BLaER1 treated with 17β-estradiol and CSF1 and Interleukin-3, amounts not matched to agents 10 nM and 100 nM (cell line): Measurements from ENCODE around the gene ETV6.
A peak's percentile ranks its signal among the peaks of the same experiment; 100 is the strongest.

ENCODE experiments used
- H3K27ac ChIP-seq, 11 experiments: shearing (Covaris generic); formaldehyde crosslinking; 2 replicates each; pipeline ENCODE4 v1.8.1; 2022
- H3K27me3 ChIP-seq, 11 experiments: shearing (Covaris generic); formaldehyde crosslinking; 2 replicates each; pipeline ENCODE4 v1.8.1; 2022
- H3K36me3 ChIP-seq, 11 experiments: shearing (Covaris generic); formaldehyde crosslinking; 2 replicates each; pipeline ENCODE4 v1.8.1; 2022
- H3K4me1 ChIP-seq, 10 experiments: shearing (Covaris generic); formaldehyde crosslinking; 2 replicates each; pipeline ENCODE4 v1.8.1; 2022
- H3K4me2 ChIP-seq, 11 experiments: shearing (Covaris generic); formaldehyde crosslinking; 2 replicates each; pipeline ENCODE4 v1.8.1; 2022
- H3K4me3 ChIP-seq, 10 experiments: shearing (Covaris generic); formaldehyde crosslinking; 2 replicates each; pipeline ENCODE4 v1.8.1; 2022
- H3K9ac ChIP-seq, 11 experiments: shearing (Covaris generic); formaldehyde crosslinking; 2 replicates each; pipeline ENCODE4 v1.8.1; 2022
- H3K9me3 ChIP-seq, 11 experiments: shearing (Covaris generic); formaldehyde crosslinking; replicated peaks in 1 of 11; 2 replicates each; pipeline ENCODE4 v1.8.1; 2022
- H4K20me1 ChIP-seq, 11 experiments: shearing (Covaris generic); formaldehyde crosslinking; 2 replicates each; pipeline ENCODE4 v1.8.1; 2022
- Cebpa-rat ChIP-seq, 11 experiments: shearing (Covaris generic); IDR thresholded peaks; 2 replicates each; pipeline ENCODE4 v1.8.1; 2022

Gene ETV6

DNA sequence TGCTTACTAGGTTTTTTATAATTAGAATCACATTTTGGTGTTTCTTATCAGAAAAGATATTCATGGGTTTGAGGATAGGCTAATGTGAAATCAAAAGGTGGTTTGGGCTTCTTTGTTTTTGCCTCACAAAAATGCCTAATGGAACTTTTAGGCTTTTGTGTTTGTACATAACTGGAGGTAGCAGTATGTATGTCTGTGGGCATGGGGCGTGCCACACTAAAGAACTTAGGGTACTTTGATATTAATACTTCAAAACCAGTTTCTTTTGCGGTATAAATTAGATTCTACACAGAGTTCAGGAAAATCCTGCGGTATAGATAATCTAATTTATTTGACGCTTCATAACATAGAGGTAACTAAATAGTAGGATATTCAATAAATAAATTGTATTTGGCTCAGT lies 1.9 kb downstream of the ETV6 start:
- peak overlapping the region; percentile 89 to 100 (median 100) for H3K27ac ChIP-seq
- no peaks in the 10 kb centered on the region for H3K9me3 ChIP-seq
- peak overlapping the region; percentile 97 to 100 (median 99) for H3K9ac ChIP-seq

GRCh38 chr12:11651785-11652184 lies 2.3 kb downstream of the ETV6 start:
- Histone ChIP-seq H3K9me3 (no peaks in the 10 kb centered on the region), H3K36me3 (peaks cover 0 to 23% (median 6%) of the 10 kb centered on the region in 11 experiments; a peak in 11 of 22 replicates), H3K27ac (peak overlapping the region; percentile 89 to 100 (median 100)), H3K4me3 (peak overlapping the region; percentile 72 to 87 (median 78)), H3K4me2 (peak overlapping the region; percentile 83 to 97 (median 92)), H3K9ac (peak overlapping the region; percentile 97 to 100 (median 99)), H4K20me1 (peaks cover 4 to 42% (median 30%) of the 10 kb centered on the region in 11 experiments; a peak in 17 of 22 replicates), H3K4me1 (peaks cover 53 to 59% (median 56%) of the 10 kb centered on the region in 10 experiments), H3K27me3 (no peaks in the 10 kb centered on the region)
- TF ChIP-seq Cebpa-rat (IDR thresholded peaks at IDR 0.05): no peak

More for the DNA sequence above, 1.9 kb downstream of the ETV6 start:
- peak overlapping the region; percentile 72 to 87 (median 78) for H3K4me3 ChIP-seq
- no peaks in the 10 kb centered on the region for H3K27me3 ChIP-seq
- peaks cover 0 to 19% (median 3%) of the 10 kb centered on the region in 11 experiments; a peak in 11 of 22 replicates for H3K36me3 ChIP-seq
- peak overlapping the region; percentile 83 to 97 (median 92) for H3K4me2 ChIP-seq
- H3K4me1 ChIP-seq: peaks cover 49 to 59% (median 52%) of the 10 kb centered on the region in 10 experiments
- peaks cover 3 to 38% (median 26%) of the 10 kb centered on the region in 11 experiments; a peak in 17 of 22 replicates for H4K20me1 ChIP-seq
- no peak for TF ChIP-seq Cebpa-rat (IDR thresholded peaks at IDR 0.05)

GRCh38 chr12:11652351-11653040 lies 3.0 kb downstream of the ETV6 start:
- H4K20me1 ChIP-seq: peaks cover 4 to 49% (median 34%) of the 10 kb centered on the region in 11 experiments; a peak in 18 of 22 replicates
- H3K9ac ChIP-seq: peak overlapping the region; percentile 97 to 100 (median 99)

DNA sequence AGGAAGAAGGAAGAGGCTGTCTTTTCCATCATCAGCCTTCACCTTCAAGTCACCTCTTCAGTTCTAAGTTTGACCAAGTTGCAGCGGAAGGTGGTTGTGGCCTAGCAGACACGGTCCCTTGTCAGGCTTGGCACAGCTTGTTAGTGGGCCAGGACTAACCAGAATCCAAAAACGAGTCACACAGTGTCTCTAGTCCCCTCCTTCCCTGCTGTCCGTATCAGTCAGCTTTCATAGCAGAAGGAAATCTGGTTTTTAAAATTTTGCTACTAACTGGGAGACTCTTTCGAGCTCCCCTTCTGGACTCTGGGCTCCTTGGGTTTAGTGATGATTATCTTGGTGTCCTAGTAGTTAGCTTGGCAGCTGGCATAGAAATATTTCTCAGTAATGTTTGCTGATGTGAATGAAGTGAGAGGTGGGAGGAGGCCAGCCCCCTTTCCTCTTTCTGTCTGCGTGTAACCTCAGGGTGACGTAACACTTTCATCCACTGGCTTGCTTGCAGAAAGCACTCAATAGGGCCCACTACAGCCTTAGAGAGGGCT lies 3.8 kb downstream of the ETV6 start:
- peaks cover 56 to 66% (median 59%) of the 10 kb centered on the region in 10 experiments for H3K4me1 ChIP-seq
- peaks cover 8 to 57% (median 42%) of the 10 kb centered on the region in 11 experiments; a peak in 19 of 22 replicates for H4K20me1 ChIP-seq
- H3K36me3 ChIP-seq: peaks cover 0 to 38% (median 14%) of the 10 kb centered on the region in 11 experiments; a peak in 16 of 22 replicates
- no peaks in the 10 kb centered on the region for H3K9me3 ChIP-seq
- H3K4me3 ChIP-seq: peak overlapping the region; percentile 72 to 87 (median 78)
- H3K4me2 ChIP-seq: peak overlapping the region; percentile 83 to 97 (median 92)
- TF ChIP-seq Cebpa-rat (IDR thresholded peaks at IDR 0.05): peak in 8 of 11 experiments; percentile 27 to 81 (median 55); a peak in 10 of 22 replicates
- peak overlapping the region; percentile 89 to 100 (median 100) for H3K27ac ChIP-seq
- H3K27me3 ChIP-seq: no peaks in the 10 kb centered on the region
- peak overlapping the region; percentile 97 to 100 (median 99) for H3K9ac ChIP-seq

More at GRCh38 chr12:11652351-11653040, 3.0 kb downstream of the ETV6 start:
- no peaks in the 10 kb centered on the region for H3K27me3 ChIP-seq
- H3K9me3 ChIP-seq: no peaks in the 10 kb centered on the region
- H3K4me3 ChIP-seq: peak overlapping the region; percentile 72 to 87 (median 78)
- H3K4me2 ChIP-seq: peak overlapping the region; percentile 83 to 97 (median 92)
- peaks cover 0 to 30% (median 13%) of the 10 kb centered on the region in 11 experiments; a peak in 15 of 22 replicates for H3K36me3 ChIP-seq
- peak overlapping the region; percentile 89 to 100 (median 100) for H3K27ac ChIP-seq
- no peak for TF ChIP-seq Cebpa-rat (IDR thresholded peaks at IDR 0.05)
- peaks cover 56 to 63% (median 59%) of the 10 kb centered on the region in 10 experiments for H3K4me1 ChIP-seq

GRCh38 chr12:11654338-11654737 lies 4.9 kb downstream of the ETV6 start:
- Histone ChIP-seq H3K36me3 (peaks cover 0 to 48% (median 22%) of the 10 kb centered on the region in 11 experiments; a peak in 17 of 22 replicates), H4K20me1 (peaks cover 17 to 67% (median 52%) of the 10 kb centered on the region in 11 experiments; a peak in 19 of 22 replicates), H3K9me3 (no peaks in the 10 kb centered on the region), H3K9ac (peak overlapping the region; percentile 97 to 100 (median 99); a peak in 15 of 22 replicates), H3K4me2 (peak overlapping the region; percentile 83 to 97 (median 92)), H3K4me1 (peaks cover 64 to 73% (median 66%) of the 10 kb centered on the region in 10 experiments), H3K27me3 (no peaks in the 10 kb centered on the region), H3K27ac (peak overlapping the region; percentile 89 to 100 (median 100); a peak in 21 of 22 replicates), H3K4me3 (peak overlapping the region in 6 of 10 experiments; percentile 72 to 85 (median 78); a peak in 8 of 20 replicates)
- TF ChIP-seq Cebpa-rat (IDR thresholded peaks at IDR 0.05): no peak

GRCh38 chr12:11654802-11655201 lies 5.3 kb downstream of the ETV6 start:
- no peak for TF ChIP-seq Cebpa-rat (IDR thresholded peaks at IDR 0.05)
- H4K20me1 ChIP-seq: peaks cover 17 to 72% (median 57%) of the 10 kb centered on the region in 11 experiments; a peak in 19 of 22 replicates
- peaks cover 68 to 77% (median 71%) of the 10 kb centered on the region in 10 experiments for H3K4me1 ChIP-seq

DNA sequence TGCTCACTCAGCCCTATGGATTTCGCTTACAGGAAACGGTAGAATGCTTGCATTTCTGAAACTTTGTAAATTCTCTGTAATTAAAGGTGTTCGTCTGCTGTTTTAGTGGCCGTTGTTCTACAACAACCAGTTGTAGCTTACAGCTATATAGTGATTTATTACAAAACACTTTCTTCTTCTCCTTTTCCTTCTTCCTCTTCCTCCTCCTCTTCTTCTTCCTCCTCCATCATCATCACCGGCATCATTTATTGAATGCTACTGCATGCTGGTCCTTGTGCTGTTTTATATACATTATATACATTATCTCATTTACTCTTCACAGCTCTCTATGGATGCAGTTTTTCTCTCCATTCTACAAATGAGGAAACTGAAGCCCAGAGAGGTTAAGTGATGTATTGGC lies 6.4 kb downstream of the ETV6 start:
- TF ChIP-seq Cebpa-rat (IDR thresholded peaks at IDR 0.05): no peak
- peak overlapping the region; percentile 53 to 97 (median 92); a peak in 21 of 22 replicates for H3K4me2 ChIP-seq
- H3K4me3 ChIP-seq: no peak overlapping the region
- peak overlapping the region in 4 of 11 experiments; percentile 6 to 100 (median 100); a peak in 3 of 22 replicates for H3K27ac ChIP-seq
- H4K20me1 ChIP-seq: peaks cover 19 to 82% (median 67%) of the 10 kb centered on the region in 11 experiments; a peak in 19 of 22 replicates
- H3K9me3 ChIP-seq: no peaks in the 10 kb centered on the region
- H3K9ac ChIP-seq: no peak overlapping the region
- H3K4me1 ChIP-seq: peaks cover 70 to 81% (median 75%) of the 10 kb centered on the region in 10 experiments
- H3K27me3 ChIP-seq: no peaks in the 10 kb centered on the region
- H3K36me3 ChIP-seq: peaks cover 4 to 63% (median 34%) of the 10 kb centered on the region in 11 experiments

More at GRCh38 chr12:11654802-11655201, 5.3 kb downstream of the ETV6 start:
- H3K9me3 ChIP-seq: no peaks in the 10 kb centered on the region
- H3K4me3 ChIP-seq: no peak overlapping the region; a peak in 1 of 20 replicates
- no peaks in the 10 kb centered on the region for H3K27me3 ChIP-seq
- H3K36me3 ChIP-seq: peaks cover 0 to 53% (median 26%) of the 10 kb centered on the region in 11 experiments; a peak in 17 of 22 replicates
- H3K9ac ChIP-seq: peak overlapping the region in 7 of 11 experiments; percentile 52 to 100 (median 99); a peak in 7 of 22 replicates
- H3K27ac ChIP-seq: peak overlapping the region in 10 of 11 experiments; percentile 99 to 100 (median 100); a peak in 14 of 22 replicates
- peak overlapping the region; percentile 83 to 97 (median 92) for H3K4me2 ChIP-seq

- Histone ChIP-seq H3K27me3 (no peaks in the 10 kb centered on the region), H4K20me1 (peaks cover 22 to 89% (median 74%) of the 10 kb centered on the region in 11 experiments; a peak in 19 of 22 replicates), H3K36me3 (peaks cover 11 to 70% (median 41%) of the 10 kb centered on the region in 11 experiments), H3K4me1 (peaks cover 70 to 88% (median 76%) of the 10 kb centered on the region in 10 experiments), H3K4me2 (peak overlapping the region; percentile 53 to 97 (median 92)), H3K4me3 (no peak overlapping the region), H3K27ac (peak overlapping the region in 4 of 11 experiments; percentile 2 to 42 (median 8); a peak in 5 of 22 replicates), H3K9me3 (no peaks in the 10 kb centered on the region), H3K9ac (no peak overlapping the region)
- TF ChIP-seq Cebpa-rat (IDR thresholded peaks at IDR 0.05): no peak
Measured at GRCh38 chr12:11656550-11656949, 7.1 kb downstream of the ETV6 start.
